Neural cell (in vitro differentiated cells): ENCODE results near the gene ERP27. TPM values are rescaled to one million over a fixed set of nuclear protein-coding genes. Genes with fewer than 3 reads are reported as not detected.

Experiments used
- H2AFZ ChIP-seq: fragments of 200-600, 300-800 bp; sonication (generic), shearing (Covaris generic); 2 replicates; pipeline ENCODE4 v1.6.0; 2014; ENCODE audit warnings: low read depth, mild to moderate bottlenecking, antibody characterized with exemption, low read length, moderate library complexity
- H3F3A ChIP-seq: fragments of 200-600 bp; shearing (Covaris generic); 2 replicates; pipeline ENCODE4 v1.6.1; 2016; ENCODE audit warnings: mild to moderate bottlenecking, moderate library complexity, mixed read lengths, antibody characterized with exemption, low read length; ENCODE audit not compliant: insufficient read depth, poor library complexity, severe bottlenecking
- H3K27ac ChIP-seq: fragments of 200-600, 300-800 bp; sonication (generic), shearing (Covaris generic); 2 replicates; pipeline ENCODE4 v1.5.1; 2014; ENCODE audit warnings: mild to moderate bottlenecking, low read length, moderate library complexity
- H3K27me3 ChIP-seq: fragments of 300-800, 200-600 bp; sonication (generic), shearing (Covaris generic); 2 replicates; pipeline ENCODE4 v1.6.0; 2014; ENCODE audit warnings: mild to moderate bottlenecking, low read depth, low read length, moderate library complexity; ENCODE audit not compliant: insufficient read depth
- H3K36me3 ChIP-seq: fragments of 300-800, 200-600 bp; sonication (generic), shearing (Covaris generic); 2 replicates; pipeline ENCODE4 v1.5.1; 2014; ENCODE audit warnings: mild to moderate bottlenecking, antibody characterized with exemption, low read length, moderate library complexity; ENCODE audit not compliant: insufficient read depth
- H3K4me2 ChIP-seq: fragments of 300-800, 200-600 bp; sonication (generic), shearing (Covaris generic); 2 replicates; pipeline ENCODE4 v1.6.0; 2014; ENCODE audit warnings: mild to moderate bottlenecking, low read length
- H3K4me3 ChIP-seq: fragments of 300-800, 200-600 bp; sonication (generic), shearing (Covaris generic); 2 replicates; pipeline ENCODE4 v1.5.1; 2014; ENCODE audit warnings: mild to moderate bottlenecking, low read length, moderate library complexity
- H3K79me2 ChIP-seq: fragments of 200-600 bp; shearing (Covaris generic); replicated peaks from 2 replicates; pipeline ENCODE4 v1.6.0; 2014; ENCODE audit warnings: mild to moderate bottlenecking, low read length, moderate library complexity; ENCODE audit not compliant: insufficient read depth
- H3K9ac ChIP-seq: fragments of 300-800, 200-600 bp; sonication (generic), shearing (Covaris generic); 2 replicates; pipeline ENCODE4 v1.6.1; 2016; ENCODE audit warnings: mild to moderate bottlenecking, low read length, mixed read lengths
- H3K9me2 ChIP-seq: fragments of 200-600 bp; shearing (Covaris generic); 2 replicates; pipeline ENCODE4 v1.6.1; 2016; ENCODE audit warnings: mild to moderate bottlenecking, low read length, mixed read lengths; ENCODE audit not compliant: insufficient read depth
- H3K9me3 ChIP-seq: fragments of 200-600, 300-800 bp; sonication (generic), shearing (Covaris generic); 2 replicates; pipeline ENCODE4 v1.6.1; 2016; ENCODE audit warnings: mild to moderate bottlenecking, mixed run types, low read length, moderate library complexity, mixed read lengths
- H4K20me1 ChIP-seq: fragments of 200-600 bp; shearing (Covaris generic); 2 replicates; pipeline ENCODE4 v1.6.1; 2016; ENCODE audit warnings: mild to moderate bottlenecking, mixed run types; ENCODE audit not compliant: insufficient read depth
- CTCF ChIP-seq: fragments of 450-650 bp; IDR thresholded peaks from 2 replicates; pipeline ENCODE4 v1.5.1; 2014; ENCODE audit warnings: antibody characterized with exemption, mild to moderate bottlenecking, moderate library complexity; ENCODE audit not compliant: poor library complexity, severe bottlenecking
- EP300 ChIP-seq: fragments of 450-650 bp; conservative IDR thresholded peaks from 2 replicates; pipeline ENCODE4 v1.6.1; 2014; ENCODE audit warnings: antibody characterized with exemption, mild to moderate bottlenecking, moderate library complexity; ENCODE audit not compliant: poor library complexity, severe bottlenecking
- EZH2 ChIP-seq: fragments of 200-600, 300-800 bp; shearing (Covaris generic), sonication (generic); IDR thresholded peaks from 2 replicates; pipeline ENCODE4 v1.6.1; 2014; ENCODE audit warnings: antibody characterized with exemption, low read length, borderline replicate concordance, mild to moderate bottlenecking; ENCODE audit not compliant: insufficient read depth, poor library complexity, severe bottlenecking
- MXI1 ChIP-seq: fragments of 450-650 bp; conservative IDR thresholded peaks from 2 replicates; pipeline ENCODE4 v1.6.1; 2014; ENCODE audit warnings: antibody characterized with exemption, mild to moderate bottlenecking; ENCODE audit not compliant: poor library complexity, severe bottlenecking
- POLR2AphosphoS5 ChIP-seq: IDR thresholded peaks from 2 replicates; pipeline ENCODE4 v1.6.1; 2012
- RAD21 ChIP-seq: fragments of 450-650 bp; conservative IDR thresholded peaks from 2 replicates; pipeline ENCODE4 v1.6.1; 2014; ENCODE audit warnings: antibody characterized with exemption, mild to moderate bottlenecking, moderate library complexity
- SMC3 ChIP-seq: fragments of 450-650 bp; conservative IDR thresholded peaks from 2 replicates; pipeline ENCODE4 v1.6.1; 2014; ENCODE audit warnings: antibody characterized with exemption, mild to moderate bottlenecking, moderate library complexity; ENCODE audit not compliant: poor library complexity
- TAF1 ChIP-seq: IDR thresholded peaks from 2 replicates; pipeline ENCODE4 v1.6.1; 2012; ENCODE audit warnings: low read depth
- polyA plus RNA-seq: library from polyadenylated mRNA; depleted of rRNA; stranded (reverse); fragments of >200 nt; gene quantifications from 2 replicates; pipeline ENCODE4 v1.2.3, GENCODE V29; 2014
- TF ChIP-seq, protein P1 (sequence below): IDR thresholded peaks from 2 replicates; pipeline ENCODE4 v1.6.1; 2012; ENCODE audit warnings: borderline replicate concordance

Gene ERP27
- polyA plus RNA-seq, 1 donor from 2014 or later = not detected

- no peak overlapping the region for H3K4me3 ChIP-seq
- H4K20me1 ChIP-seq = no peaks in the 10 kb centered on the region
- H3K9me3 ChIP-seq = no peaks in the 10 kb centered on the region
- no peaks in the 10 kb centered on the region for H3F3A ChIP-seq
- no peak overlapping the region for H3K4me2 ChIP-seq
- peak overlapping the region; percentile 75 for H3K27ac ChIP-seq
- H2AFZ ChIP-seq = no peak overlapping the region
- no peak overlapping the region for H3K9ac ChIP-seq
- no peaks in the 10 kb centered on the region for H3K79me2 ChIP-seq
- H3K27me3 ChIP-seq = no peaks in the 10 kb centered on the region
- H3K36me3 ChIP-seq = no peaks in the 10 kb centered on the region
- no peaks in the 10 kb centered on the region for H3K9me2 ChIP-seq
- TF ChIP-seq MXI1 = no peak
- TF ChIP-seq, protein P1, sequence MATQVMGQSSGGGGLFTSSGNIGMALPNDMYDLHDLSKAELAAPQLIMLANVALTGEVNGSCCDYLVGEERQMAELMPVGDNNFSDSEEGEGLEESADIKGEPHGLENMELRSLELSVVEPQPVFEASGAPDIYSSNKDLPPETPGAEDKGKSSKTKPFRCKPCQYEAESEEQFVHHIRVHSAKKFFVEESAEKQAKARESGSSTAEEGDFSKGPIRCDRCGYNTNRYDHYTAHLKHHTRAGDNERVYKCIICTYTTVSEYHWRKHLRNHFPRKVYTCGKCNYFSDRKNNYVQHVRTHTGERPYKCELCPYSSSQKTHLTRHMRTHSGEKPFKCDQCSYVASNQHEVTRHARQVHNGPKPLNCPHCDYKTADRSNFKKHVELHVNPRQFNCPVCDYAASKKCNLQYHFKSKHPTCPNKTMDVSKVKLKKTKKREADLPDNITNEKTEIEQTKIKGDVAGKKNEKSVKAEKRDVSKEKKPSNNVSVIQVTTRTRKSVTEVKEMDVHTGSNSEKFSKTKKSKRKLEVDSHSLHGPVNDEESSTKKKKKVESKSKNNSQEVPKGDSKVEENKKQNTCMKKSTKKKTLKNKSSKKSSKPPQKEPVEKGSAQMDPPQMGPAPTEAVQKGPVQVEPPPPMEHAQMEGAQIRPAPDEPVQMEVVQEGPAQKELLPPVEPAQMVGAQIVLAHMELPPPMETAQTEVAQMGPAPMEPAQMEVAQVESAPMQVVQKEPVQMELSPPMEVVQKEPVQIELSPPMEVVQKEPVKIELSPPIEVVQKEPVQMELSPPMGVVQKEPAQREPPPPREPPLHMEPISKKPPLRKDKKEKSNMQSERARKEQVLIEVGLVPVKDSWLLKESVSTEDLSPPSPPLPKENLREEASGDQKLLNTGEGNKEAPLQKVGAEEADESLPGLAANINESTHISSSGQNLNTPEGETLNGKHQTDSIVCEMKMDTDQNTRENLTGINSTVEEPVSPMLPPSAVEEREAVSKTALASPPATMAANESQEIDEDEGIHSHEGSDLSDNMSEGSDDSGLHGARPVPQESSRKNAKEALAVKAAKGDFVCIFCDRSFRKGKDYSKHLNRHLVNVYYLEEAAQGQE = no peak
- TF ChIP-seq POLR2AphosphoS5 = no peak
- TF ChIP-seq EZH2 = no peak
- no peak for TF ChIP-seq RAD21
- TF ChIP-seq TAF1 = no peak
- no peak for TF ChIP-seq SMC3
- no peak for TF ChIP-seq CTCF
- no peak for TF ChIP-seq EP300
These were observed 11.3 kb upstream of the ERP27 start for GRCh38 chr12:14949631-14950030.

GRCh38 chr12:14948672-14949071, 10.3 kb upstream of the ERP27 start:
- peak overlapping the region; percentile 27 for H2AFZ ChIP-seq
- H3K4me2 ChIP-seq = peak overlapping the region; percentile 60
- H3K36me3 ChIP-seq = no peaks in the 10 kb centered on the region
- no peaks in the 10 kb centered on the region for H3K27me3 ChIP-seq
- H4K20me1 ChIP-seq = no peaks in the 10 kb centered on the region
- H3K27ac ChIP-seq = peak overlapping the region; percentile 75
- peak overlapping the region; percentile 27 for H3K4me3 ChIP-seq
- TF ChIP-seq MXI1 (no peak), RAD21 (no peak), SMC3 (no peak), EP300 (peak; percentile 54), CTCF (no peak), POLR2AphosphoS5 (peak; percentile 59), TAF1 (no peak), EZH2 (no peak)
- TF ChIP-seq, protein P1 = no peak
- no peaks in the 10 kb centered on the region for H3K9me2 ChIP-seq
- no peaks in the 10 kb centered on the region for H3F3A ChIP-seq
- H3K9me3 ChIP-seq = no peaks in the 10 kb centered on the region
- H3K9ac ChIP-seq = peak overlapping the region; percentile 56
- no peaks in the 10 kb centered on the region for H3K79me2 ChIP-seq
